Measurements from ENCODE around the gene GPBP1L1.
"Not testable (repeated sequence)": the region's sequence is repeated elsewhere in the genome, so short reads cannot be mapped to it uniquely, and the experiment has no call there.

Gene GPBP1L1

GRCh38 chr1:45686288-45687013, at the start of gene GPBP1L1:
Gene GPBP1L1, minus strand, starts transcription at chr1:45686533. Its CDS starts 27,446 bp downstream, at chr1:45659087.
- peak; percentile 95 for DNase-seq

DNA sequence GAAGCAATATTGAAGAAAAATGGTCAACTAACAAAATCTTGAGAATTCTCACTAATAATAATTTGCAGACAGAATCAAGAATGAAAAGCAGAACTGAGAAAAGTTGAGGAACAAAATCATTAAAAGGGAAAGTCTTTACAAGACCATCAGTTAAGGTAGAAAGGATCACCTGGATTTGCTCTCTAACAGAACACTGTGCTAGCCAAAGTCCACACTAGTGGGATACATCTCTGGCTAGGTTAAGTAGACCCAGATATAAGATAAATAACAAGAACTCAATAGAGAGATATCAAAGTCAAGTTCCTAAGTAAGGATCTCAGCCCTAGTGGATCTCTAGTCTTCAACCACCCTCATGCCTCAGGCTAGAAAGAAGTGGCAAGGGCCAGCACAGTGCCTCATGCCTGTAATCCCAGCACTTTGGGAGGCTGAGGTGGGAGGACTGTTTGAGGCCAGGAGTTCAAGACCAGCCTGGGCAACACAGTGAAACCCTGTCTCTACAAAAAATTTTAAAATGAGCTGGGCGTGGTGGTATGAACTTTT, 44.5 kb upstream of the GPBP1L1 start:
- DNase-seq, result no peak

- DNase-seq, result no peak
Measured at GRCh38 chr1:45730075-45730779, 43.9 kb upstream of the GPBP1L1 start.

- not testable (repeated sequence) for DNase-seq
Measured at GRCh38 chr1:45726007-45726406, 39.7 kb upstream of the GPBP1L1 start.

- DNase-seq, result no peak
Measured at GRCh38 chr1:45723248-45723930, 37.1 kb upstream of the GPBP1L1 start.

- no peak for DNase-seq
Measured at GRCh38 chr1:45722809-45723208, 36.5 kb upstream of the GPBP1L1 start.

GRCh38 chr1:45721207-45721606, 34.9 kb upstream of the GPBP1L1 start:
- no peak for DNase-seq

DNA sequence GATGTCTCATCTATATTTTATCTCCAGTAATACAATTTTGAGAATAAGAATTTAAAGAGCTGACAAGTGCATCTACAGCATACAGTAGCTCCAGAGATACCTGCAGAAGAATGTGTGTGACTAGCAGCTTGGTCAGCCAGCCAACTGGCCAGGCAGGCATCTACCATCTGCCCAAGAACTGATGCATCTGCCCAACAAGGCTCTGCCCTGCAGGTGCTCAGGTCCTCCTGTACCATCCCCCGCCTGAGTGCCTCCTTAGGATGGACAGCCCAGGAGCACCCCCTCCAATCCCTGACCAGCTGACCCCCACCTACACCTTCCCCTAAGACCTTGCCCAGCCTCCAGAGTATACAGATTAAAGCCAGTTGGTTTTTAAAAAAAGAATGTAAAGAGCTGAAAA, 32.0 kb upstream of the GPBP1L1 start:
- no peak for DNase-seq

DNA sequence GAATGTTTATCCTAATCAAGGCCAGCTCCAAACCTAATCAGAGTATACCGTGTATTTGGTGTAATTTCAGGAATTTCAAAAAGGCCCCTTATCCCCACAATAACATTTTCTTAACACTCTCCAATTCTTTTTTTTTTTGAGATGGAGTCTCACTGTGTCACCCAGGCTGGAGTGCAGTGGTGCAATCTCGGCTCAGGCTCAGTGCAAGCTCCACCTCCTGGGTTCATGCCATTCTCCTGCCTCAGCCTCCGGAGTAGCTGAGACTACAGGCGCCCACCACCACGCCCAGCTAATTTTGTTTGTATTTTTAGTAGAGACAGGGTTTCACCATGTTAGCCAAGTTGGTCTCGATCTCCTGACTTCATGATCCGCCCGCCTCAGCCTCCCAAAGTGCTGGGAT, 31.1 kb upstream of the GPBP1L1 start:
- DNase-seq, result not testable (repeated sequence)

DNA sequence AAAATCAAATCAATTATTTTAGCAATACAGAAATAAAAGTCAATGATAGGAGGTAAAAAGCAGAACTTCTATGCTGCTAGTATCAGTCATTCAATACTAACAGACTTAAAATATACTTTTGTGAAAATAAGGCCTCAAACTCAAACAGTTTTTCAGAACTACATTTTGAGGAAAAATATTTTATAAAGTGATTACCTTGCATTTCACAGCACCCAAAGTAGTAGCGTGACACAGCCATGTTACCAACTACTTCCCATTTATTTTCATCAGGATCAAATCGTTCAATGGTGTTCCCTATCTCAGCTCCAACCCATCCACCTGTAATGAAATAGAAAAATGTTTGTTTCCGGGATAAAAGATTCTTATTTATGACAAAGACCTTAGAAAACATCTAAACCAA, 30.4 kb upstream of the GPBP1L1 start:
- DNase-seq, result no peak

DNA sequence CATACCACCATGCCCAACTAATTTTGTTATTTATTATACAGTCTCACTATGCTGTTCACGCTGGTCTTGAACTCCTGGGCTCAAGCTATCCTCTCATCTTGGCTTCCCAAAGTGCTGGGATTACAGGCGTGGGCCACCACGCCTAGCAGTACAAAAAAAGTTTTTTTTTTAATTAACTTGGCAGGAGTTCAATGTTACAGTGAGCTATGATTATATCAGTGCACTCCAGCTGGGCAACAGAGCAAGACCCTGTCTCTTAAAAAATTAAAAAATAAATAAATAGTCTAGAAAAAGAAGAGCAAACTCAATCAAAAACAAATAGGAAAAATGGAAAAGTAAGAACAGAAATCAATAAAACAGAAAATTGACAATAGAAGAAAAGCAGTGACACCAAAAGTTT, 27.4 kb upstream of the GPBP1L1 start:
- no peak for DNase-seq

DNA sequence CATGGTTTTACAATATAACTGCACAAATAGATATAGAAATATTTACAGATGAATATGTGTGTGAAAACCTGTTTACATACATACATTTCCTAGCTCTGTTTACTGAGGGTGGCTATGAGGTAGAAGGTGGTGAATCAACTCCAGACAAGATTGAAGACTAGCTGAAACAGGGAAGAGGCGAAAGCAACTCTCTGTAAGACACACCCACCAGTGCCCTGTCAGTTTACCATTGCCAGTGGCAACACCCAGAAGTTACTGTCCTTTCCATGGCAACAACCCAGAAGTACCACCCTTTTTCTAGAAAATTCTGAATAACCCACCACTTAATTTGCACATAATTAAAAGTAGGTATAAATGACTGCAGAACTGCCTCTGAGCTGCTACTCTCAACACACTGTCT, 18.3 kb upstream of the GPBP1L1 start:
- no peak for DNase-seq

DNA sequence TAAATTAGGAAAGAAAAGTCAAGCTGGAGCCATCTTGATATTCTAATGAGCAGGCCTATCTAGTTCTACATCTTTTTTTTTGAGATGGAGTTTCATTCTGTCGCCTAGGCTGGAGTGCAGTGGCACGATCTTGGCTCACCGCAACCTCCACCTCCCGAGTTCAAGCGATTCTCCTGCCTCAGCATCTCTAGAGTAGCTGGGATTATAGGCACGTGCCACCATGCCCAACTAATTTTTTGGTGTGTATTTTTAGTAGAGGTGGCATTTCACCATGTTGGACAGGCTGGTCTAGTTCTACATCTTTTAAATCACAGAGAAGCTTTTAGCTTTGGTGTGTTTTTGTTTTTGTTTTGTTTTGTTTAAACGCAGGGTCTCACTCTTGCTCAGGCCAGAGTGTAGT, 8.5 kb upstream of the GPBP1L1 start:
- DNase-seq, result no peak

- not testable (repeated sequence) for DNase-seq
Measured at GRCh38 chr1:45693811-45694210, 7.5 kb upstream of the GPBP1L1 start.

DNA sequence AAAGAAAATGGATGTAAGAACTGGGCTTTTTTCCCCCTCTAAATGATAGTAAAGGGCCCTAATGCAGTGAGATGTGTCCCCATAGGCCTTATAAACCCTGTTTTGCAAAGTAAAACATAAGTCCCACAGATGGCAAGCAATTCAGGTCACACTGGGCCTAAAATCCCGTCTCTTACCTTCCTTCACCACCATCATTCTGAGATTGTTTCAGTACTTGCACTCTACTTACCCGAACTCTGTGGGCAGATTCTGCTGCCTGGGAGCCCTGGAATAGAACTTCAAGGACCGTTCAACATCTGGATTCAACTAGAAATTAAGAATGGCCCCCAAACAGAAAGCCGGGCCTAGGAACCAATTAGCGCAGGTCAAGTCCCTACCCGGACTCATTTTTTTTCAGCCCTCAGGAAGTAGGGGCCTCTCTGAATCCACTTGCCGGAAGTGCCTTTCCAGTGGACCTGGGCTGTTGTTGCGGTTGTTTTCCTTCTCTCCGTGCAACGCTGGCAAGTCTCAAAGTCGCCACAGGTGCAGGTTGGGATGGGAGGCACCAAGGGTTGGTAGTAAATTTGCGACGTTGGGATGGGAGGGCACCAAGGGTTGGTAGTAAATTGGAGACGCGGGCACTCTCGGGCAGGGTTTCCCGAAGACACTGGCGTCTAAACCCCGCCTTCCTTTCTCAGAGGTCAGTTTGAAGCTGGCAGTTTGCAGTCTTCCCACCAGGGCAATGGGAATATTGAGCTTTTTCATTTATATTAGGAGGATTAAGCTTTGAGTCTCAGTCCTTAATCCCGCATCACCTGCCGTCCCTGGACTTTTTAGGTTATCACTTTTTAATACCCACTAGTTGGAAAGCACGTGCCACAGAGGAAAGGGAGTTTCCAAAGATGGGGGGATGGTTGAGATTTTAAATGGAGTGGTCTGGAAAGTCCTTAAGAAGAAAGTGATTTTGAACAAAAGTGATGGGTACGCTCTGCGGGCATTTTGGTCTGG, 1.7 kb upstream of the GPBP1L1 start, which contains the start of gene TMEM69:
Gene TMEM69 (plus strand): TSS at position 428 of the 987 bp plus-strand sequence. CDS start 2,888 bp downstream, outside the sequence.
- peak; percentile 75 for DNase-seq

GRCh38 chr1:45687014-45687753, 851 bp upstream of the GPBP1L1 start:
- DNase-seq, result peak; percentile 97

DNA sequence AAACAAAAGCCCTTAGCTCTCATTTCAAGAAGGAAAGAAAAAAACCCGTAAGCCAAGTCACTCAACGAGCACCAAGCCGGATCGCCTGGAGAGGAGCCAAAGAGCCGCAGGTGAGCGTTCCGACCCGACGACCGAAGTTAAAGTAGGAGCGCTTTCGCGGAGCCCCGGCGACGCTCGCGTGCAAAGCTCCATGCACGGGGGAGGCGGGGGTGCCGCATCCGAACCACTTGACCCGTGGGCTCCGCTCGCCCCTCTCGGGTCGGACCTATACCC, 382 bp downstream of the GPBP1L1 start:
- DNase-seq, result peak; percentile 73

- DNase-seq, result no peak
Measured at GRCh38 chr1:45685308-45686014, 872 bp downstream of the GPBP1L1 start.

DNA sequence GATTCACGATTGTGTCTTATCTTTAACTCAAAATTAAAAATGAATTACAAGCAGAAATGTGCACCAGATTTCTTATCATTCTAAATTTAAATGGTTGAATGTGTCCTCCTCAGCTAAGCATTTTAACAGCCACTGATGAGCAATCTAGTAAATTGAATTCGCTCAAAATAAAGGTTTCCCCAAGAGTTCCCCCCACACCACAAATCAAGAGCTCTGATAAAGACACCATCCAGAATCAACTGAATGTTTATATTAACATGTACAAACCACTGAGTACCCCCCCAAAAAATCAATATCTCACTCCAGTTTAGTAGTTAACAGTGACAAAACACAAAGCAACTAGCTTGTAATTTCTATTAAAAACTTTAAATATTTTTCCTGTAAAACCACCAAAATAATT, 1.9 kb downstream of the GPBP1L1 start:
- DNase-seq, result no peak

GRCh38 chr1:45682942-45683341, 3.4 kb downstream of the GPBP1L1 start:
- no peak for DNase-seq

DNA sequence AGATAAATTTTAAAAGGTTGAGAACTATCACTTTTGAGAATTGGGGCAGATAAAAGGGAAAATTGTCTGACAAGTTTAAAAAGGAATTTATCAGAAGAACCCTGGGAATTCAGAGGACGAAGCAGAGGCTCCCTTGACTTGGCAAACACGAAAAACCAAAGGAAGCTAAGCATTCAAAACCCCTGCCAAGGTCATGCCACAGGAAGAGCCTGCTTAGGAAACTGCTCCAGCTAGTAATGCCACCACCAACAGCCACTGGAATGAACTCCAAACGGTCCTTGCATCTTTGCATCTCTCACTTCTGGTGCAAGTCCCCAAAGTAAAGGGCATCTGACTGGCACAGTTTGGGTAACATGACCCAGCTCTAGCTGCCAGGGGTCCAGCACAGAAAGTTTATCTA, 7.2 kb downstream of the GPBP1L1 start:
- DNase-seq, result no peak

Data from activated naive CD4-positive, alpha-beta T cell treated with anti-CD3 and anti-CD28 coated beads, Interleukin-2, amount 50 U/mL, for 16 hours (primary cell).